NCI-H2107 treated with DMSO at 0.1 percent for 48 hours (cell line): ENCODE measurements around the gene TIMM23.
"Not testable (repeated sequence)": the region's sequence is repeated elsewhere in the genome, so short reads cannot be mapped to it uniquely, and the experiment has no call there.

Source experiments
- DNase-seq: peaks from one replicate; lab custom pipeline; 2025; ENCODE audit not compliant: unreplicated experiment; lab: John Stamatoyannopoulos, UW

The TIMM23 gene, protein sequence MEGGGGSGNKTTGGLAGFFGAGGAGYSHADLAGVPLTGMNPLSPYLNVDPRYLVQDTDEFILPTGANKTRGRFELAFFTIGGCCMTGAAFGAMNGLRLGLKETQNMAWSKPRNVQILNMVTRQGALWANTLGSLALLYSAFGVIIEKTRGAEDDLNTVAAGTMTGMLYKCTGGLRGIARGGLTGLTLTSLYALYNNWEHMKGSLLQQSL

DNA sequence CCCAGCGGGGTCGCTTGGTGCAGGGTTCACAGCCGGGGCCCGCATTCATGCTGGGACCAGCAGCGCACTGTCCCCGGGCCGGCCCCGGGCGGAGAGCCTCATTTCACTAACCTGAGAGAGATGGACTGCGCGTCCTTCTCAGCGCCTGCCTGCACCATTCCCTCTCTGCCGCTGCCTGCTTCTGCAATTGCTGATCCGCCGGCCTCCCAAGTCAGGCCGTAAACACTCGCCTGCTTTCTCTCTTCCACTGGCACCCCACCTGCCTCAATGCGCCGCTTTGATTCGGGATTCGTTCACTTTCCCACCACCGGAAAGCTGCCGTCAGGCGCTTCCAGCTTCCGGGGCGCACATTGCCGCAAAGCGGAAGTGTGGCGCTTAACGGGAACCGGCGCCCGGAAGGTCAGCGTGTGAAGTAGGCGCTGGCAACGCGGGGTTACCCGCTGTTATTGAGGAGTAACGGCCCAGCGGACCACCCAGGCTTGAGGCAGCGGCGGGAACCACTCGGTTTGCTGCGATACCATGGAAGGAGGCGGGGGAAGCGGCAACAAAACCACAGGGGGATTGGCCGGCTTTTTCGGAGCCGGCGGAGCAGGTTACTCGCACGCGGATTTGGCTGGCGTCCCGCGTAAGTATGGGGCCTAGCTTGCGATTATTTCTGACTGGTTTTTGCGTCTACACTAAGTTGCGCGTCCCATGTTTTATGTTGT, at the start of gene TIMM23:
Gene TIMM23, plus strand, starts transcription at position 384 of the 707 bp plus-strand sequence. Its CDS starts 136 bp downstream, at position 520.
- DNase-seq = not testable (repeated sequence)

DNA sequence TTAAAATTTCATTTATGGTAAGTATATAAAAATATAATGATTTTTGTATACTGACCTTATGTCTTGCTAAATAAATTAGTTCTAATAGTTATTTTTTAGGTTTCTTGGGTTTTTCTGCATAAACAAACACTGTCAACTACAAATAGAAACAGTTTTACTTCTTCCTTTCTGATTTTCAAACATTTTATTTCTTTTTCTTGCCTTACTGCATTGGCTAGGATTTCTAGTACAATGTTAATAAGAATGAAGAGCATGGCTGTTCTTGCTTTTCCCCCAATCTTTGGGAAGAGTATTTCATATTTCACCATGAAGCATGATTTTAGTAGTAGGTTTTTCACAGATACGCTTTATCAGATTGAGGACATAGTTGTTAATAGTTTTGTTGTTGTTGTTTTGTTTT, 45.5 kb upstream of the TIMM23 start:
- DNase-seq = not testable (repeated sequence)

DNA sequence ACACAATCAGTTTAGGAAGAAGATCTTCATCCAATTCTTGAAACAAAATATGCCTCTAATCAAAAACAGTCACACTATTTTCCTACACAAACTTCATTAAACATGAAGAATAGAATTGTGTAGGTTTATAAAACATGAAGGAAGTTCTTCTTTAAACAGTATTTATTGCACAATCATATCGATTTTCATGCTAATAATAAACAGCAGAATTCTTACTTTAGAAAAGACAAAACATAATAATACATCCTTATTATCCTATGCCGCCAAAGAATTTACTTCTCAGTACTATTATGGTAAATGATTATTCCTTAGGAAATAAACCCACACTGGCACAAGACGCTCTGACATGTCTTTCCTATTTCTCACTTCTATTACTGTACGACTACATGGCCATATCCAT, 41.0 kb upstream of the TIMM23 start:
- not testable (repeated sequence) for DNase-seq

DNA sequence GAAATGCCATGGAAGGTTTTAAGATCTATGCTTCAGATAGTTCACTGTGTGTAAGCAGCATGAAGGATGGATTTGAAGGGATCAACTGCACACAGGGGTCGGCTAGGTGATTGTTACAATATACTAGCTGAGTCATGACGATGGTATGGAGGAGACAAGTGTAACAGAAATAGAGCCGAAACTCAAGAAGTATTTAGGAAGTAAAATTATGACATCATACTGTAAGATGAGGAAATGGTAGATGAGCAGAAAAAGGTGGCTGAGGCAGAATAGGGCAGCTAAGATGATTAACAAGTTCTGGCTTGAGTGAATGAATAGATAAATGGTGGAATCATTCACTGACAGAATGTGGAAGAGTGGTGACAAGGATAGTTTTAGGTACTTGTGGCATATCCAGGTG, 37.5 kb upstream of the TIMM23 start:
- not testable (repeated sequence) for DNase-seq

DNA sequence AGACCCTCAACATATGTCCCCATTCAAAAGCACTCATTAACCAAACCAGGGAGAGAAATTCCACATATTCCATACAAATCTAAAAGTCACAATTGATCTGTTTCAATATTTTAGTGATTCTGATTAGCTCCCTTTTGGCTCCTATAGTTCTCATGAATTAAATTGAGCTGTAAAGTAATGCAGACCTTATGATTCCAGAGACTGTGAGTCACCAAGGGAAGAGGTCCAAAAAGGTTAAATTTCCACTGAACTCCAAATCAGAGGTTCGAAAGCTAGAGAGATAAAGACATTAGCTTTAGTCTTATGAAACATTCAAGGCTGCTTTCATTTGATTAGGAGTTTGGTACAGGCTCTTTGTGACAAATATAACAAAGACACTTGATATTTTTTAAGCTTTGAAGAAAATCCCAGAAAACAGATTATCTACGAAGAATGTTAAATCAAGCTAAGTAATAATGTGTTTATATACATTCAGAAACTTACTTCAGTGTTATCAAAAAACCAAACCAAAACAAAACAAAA, 33.1 kb upstream of the TIMM23 start:
- not testable (repeated sequence) for DNase-seq

DNA sequence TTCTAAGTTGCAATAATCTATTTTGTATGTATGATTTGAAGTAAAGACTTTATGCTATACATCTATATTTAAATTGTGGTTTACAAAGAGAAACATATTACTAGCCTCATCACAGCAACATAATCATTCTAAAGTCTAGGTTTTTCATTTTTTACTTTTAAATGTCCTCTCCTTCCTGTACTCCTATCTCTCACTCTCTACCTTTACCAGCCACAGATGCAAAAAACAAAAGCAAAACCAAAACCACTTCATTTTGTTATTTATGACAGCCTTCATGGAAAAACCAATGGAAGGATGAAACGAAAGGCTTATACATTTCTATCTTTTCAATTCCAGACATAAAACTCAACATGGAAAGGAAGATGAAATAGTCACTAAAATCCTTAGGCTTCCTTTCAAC, 31.1 kb upstream of the TIMM23 start:
- not testable (repeated sequence) for DNase-seq

DNA sequence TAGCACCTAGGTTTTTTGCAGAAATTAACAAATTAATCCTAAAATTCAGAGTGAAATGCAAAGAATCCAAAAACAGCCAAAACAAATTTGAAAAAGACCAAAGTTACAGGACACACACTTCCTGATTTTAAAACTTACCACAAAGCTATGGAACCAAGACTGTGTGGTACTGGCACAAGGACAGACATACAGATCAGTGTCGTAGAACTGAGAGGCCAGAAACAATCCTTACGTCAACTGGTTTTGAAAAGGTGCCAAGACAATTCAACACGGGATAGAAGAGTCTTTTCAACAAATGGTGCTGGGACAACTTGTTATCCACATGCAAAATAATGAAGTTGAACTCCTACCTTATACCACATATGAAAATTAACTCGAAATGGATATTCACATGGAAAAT, 26.8 kb upstream of the TIMM23 start:
- not testable (repeated sequence) for DNase-seq

DNA sequence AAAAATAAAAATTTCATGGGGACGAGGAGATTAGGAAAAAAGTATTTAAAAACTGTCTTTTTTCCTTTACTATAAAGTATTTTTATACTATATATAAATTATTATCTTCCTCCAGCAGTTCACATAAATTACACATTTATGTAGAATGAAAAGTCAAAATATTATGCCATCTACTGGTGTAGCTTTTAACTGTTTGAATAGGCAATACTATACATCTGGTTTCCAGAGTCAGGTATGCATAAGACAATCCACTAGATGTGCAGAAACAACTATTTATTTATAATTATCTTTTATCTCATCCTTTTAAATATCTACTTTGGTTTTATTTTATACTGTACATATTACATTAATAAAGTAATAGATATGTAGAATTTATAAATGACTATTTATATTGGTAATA, 24.9 kb upstream of the TIMM23 start:
- not testable (repeated sequence) for DNase-seq

DNA sequence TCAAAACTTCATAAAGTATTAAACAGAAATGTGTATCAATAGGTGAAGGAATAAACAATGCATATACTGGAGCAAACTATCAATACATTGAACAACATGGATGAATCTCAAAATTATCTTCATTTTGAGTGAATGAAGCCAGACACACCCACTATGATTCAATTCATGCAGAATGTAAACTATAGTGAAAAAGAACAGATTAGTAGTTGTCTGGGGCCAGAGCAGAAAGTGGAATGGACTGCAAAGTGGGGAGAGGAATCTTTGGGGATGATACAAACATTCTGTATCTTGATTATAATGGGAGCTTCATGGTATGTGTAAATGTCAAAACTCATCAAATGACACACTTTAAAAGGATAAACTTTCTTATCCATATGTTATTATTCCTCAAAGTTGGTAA, 23.5 kb upstream of the TIMM23 start:
- DNase-seq = not testable (repeated sequence)

DNA sequence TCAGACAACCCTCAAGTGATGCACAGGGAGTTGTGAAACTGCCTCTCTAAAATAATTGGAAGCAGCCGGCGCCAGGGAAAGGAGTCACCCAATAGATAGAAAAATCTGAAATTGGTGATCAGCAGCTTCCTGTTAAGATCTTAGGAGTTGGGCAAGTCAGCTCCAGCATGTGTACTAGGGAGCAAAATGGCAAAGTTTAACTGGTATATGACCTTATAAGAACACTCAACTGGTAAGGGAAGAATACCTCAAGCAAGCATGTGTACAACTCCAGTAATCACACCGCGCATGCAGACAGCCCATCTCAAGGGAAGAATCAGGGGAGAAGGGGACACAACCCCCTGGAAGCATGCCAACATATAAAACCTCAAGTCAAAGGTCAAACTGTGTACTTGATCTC, 17.9 kb upstream of the TIMM23 start:
- not testable (repeated sequence) for DNase-seq

DNA sequence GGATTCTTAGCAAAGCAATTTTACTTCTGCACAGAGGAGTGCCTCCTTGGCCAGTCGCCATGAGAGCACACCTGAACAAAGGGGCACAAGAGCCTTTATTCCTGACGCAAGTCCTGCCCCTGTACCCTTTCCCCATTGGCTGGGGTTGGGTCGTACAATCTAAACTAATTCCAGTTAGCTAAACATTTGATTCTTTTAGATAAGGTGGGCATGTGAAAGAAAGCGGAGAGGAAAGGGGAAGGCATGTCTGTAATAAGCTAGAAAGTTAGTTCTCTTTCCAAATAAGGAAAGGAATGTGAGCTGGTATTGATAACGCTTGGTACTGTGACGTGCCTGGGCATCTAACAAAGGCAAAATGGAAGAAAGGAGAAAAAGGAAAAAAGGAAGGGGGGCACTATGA, 15.7 kb upstream of the TIMM23 start:
- DNase-seq = not testable (repeated sequence)

DNA sequence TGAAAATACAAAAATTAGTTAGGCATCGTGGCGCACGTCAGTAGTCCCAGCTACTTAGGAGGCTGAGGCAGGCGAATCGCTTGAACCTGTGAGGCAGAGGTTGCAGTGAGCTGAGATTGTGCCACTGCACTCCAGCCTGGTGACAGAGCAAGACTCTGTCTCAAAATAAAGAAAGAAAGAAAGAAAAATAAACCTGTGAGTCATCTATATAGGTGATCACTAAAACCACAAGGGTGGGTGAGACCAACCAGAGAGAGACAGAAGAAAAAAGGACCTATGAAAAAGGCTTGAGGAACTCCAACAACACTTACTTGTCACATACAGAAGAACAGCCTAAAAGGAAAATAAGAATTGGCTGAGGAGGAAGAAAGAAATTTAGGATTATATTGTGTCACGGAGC, 14.4 kb upstream of the TIMM23 start:
- DNase-seq = not testable (repeated sequence)

DNA sequence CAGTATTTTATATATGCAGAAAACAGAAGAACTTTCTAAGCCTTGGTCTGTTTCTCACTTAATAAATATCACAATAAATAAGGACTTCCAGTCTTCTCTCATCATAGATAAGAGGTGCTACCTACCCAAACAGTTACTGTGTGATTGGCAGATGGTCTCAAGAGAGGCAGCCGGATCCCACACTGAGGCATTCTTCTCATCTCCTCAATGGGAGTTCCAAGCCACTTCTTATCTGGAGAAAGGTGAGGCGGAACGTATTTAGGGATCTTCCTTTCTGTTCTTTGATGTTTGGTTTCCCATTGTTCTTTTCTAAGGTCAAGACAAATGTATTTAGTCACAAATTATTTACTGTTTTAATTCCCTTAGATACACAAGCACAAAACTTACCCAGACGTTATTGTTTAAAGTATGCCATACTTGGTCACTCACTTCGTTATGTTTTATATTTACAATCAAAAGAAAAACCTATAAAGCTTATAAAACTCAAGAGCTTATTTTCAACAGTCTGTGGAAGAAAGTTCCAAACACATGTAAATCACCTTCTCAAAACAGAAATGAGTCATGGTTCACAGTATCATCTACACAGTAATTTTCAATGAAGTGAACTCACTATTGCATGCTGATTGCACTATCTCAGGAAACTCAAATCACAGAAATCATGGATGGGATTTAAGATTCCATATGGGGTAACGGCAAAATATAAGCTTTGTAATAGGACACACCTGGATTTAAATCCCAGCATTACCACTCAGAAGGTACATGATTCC, 9.4 kb upstream of the TIMM23 start:
- DNase-seq = not testable (repeated sequence)

DNA sequence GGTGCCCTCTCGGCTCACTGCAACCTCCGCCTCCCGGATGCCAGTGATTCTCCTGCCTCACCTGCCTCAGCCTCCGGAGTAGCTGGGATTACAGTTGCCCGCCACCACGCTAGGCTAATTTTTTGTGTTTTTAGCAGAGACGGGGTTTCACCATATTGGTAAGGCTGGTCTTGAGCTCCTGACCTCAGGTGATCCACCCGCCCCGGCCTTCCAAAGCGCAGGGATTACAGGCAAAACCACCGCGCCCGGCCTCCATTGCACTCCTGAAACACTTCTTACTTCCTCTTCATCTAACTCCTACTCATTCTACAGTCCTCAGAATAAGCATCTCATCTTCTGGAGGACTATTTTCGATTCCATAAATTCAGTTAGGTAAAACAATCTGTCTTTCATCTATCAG, 1.3 kb upstream of the TIMM23 start:
- DNase-seq = not testable (repeated sequence)

DNA sequence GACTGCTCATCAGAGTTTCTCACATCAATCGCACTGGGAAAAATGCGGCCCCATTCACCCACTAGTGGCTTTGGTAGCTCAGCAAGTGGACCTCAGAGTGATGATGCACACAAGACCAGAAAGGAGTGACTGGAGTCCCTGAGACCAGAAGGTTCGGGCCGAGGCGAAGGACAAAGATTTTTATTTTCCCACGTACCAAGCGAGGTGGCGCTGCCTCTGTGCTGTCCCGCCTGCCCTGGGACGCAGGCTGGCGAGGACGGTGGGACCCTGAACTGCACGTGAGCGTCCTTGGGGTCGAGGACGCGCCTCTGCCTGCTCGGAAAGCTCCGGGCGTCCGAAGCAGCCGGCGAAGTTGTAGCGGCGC, 565 bp upstream of the TIMM23 start:
- DNase-seq = not testable (repeated sequence)

DNA sequence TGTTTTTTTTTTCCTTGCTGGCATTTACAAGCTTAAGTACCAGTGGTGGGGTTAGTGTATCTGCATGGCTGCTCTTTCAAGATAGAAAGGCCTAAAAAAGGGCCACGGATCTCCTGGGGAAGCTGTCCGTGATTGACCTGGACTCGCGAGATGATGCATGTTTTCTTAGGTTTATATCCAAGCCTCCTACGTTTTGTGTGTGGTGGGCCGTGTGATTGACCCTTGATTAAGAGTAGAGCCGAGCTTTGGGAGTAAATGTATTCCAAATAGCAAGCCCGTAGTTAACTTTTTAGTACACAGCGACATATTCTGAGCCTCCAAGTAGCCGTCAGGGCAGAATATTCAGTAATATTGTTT, 502 bp downstream of the TIMM23 start:
- not testable (repeated sequence) for DNase-seq

DNA sequence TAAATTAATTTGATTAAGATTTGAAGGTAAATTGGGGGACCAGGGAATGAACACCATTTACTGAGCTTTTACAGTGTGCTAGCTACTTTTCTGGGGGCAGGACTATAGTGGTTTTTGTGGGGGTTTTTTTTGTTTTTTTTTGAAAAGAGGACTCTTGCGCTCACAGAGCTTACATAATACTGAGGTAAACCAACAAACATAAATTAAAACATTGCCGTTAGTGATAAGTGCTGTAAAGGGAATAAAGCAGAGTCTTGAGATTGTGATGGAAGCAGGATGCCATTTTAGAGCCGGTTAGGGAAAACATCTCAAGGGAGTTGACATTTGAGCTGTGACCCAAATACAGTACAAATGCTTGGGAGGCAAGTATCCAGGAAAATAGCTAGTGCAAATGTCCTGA, 1.8 kb downstream of the TIMM23 start:
- not testable (repeated sequence) for DNase-seq

DNA sequence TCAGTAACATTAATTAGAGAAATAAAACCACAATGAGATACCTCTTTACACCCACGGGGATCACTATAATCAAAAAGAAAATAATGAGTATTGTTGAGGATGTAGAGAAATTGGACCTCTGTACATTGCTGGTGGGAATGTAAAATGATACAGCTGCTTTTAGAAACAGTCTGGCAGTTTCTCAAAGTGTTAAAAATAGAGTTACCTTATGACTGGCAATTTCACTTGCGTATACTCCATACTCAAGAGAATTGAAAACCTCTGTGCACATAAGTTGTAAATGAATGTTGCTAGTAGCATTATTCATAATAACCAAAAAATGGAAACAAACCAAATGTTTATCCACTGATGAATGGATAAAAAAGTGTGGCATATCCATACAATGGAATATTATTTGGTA, 6.3 kb downstream of the TIMM23 start:
- not testable (repeated sequence) for DNase-seq

DNA sequence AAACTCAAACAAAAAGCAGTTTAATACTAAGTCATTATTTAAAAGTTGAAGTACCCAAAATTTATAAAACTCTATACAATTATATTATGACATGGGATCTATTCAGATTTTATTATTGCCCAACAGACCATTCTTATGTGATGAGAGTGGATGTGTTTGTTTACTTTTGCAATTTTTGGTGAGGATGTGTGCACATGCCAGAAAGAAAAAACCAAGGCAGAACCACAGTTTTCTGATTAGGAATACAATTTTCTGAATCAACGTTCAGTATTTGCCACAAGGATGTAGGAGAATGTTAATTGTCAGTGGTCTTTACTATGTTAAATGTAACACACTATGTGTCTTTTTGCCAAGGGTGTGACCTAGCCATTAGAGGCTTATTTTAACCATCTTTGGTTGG, 9.1 kb downstream of the TIMM23 start:
- DNase-seq = not testable (repeated sequence)

DNA sequence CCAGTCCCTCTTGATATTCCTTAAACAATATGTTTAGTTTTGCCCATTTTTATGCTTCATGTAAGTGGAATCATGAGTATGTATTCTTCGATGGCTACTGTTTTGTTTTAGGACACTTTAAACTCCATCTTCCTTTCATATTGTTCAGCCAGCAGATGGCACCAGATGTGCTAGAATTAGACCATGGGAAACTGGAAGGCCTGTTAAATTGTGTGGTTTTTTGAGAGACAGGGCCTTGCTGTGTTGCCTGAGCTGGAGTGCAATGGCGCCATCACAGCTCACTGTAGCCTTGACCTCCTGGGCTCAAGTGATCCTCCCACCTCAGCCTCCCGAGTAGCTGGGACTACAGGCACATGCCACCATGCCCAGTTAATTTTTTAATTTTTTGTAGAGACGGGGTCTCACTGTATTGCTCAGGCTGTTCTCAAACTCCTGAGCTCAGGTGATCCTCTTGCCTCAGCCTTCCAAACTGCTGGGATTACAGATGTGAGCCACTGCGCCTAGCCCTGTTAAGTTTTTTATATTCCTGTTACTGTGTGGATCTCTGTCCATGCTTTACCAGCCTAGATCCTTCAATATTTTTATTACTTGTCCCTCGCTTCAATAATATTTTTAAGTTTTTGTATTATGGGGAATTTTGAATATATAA, 11.4 kb downstream of the TIMM23 start:
- DNase-seq = not testable (repeated sequence)

DNA sequence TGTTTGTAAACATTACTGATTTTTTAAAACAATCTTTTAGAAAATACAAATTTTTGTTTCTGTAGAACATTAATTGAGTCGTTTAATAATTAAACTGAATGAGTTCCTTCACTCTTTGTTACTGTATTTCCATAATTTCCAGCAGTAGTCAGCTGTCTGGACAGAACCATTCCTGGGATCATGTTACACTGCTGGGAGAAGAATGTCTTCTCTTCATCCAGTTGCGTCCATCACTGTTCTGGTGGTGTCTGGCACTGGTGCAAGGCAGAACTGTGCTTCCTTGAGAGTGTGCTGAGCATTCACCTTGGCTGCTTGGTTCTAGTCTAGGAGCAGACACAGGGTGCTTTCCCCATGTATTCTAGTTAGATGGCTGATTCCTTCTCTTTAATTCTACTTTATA, 12.2 kb downstream of the TIMM23 start:
- not testable (repeated sequence) for DNase-seq
